DMS79 treated with DMSO at 0.1 percent for 48 hours (cell line): ENCODE data around the gene GP5.

ENCODE experiments used
- DNase-seq: peaks from one replicate; lab custom pipeline; 2025; lab: John Stamatoyannopoulos, UW

Gene GP5

DNA sequence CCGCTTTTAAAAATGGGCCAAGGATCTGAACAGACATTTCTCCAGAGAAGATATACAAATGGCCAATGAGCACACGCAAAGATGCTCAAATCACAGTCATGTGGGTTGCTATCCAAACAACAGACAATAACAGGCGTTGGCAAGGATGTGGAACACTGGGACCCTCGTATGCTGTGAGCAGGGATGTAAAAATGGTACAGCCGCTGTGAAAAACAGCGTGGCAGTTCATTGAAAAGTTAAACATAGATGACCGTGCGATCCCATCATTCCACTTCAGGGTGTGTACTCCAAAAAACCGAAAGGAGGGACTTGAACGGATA is 22.9 kb downstream of the GP5 start:
- DNase-seq = no peak

DNA sequence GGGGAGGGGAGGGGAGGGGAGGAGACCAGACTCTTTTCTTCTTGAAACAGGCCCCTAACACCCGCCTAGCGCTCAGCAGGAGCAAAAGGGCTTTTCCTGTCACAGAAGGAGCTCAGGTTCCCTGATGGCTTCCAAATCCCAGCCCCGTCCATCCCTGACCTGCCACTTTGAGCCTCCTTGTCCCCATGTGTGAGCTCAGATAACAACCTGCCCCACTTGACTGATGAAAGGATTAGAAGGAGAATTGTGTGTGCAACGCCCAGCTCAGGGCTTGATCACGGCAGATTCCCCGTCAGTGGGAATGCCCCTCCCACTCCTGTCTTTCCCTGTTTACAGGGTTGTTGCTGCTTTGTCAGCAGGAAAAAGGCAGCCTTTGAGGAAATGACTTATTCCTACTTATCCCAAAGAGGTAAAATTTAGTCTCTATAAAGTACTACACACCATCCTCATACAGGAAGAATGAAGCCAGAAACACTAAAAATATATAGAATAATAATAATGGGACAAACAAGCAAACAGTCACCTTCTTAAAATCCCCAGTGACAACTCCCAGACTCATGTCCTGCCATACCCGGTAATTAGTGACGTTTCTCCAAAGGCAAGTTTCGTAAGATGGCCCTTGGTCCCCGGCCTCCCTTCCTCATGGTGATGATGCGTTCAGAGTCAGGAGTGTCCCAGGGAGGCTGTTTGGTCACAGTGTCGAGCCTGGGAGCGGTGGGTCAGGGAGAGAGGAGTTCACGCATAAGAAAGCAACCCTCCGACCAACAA is 23.4 kb downstream of the GP5 start:
- DNase-seq = peak; percentile 58

DNA sequence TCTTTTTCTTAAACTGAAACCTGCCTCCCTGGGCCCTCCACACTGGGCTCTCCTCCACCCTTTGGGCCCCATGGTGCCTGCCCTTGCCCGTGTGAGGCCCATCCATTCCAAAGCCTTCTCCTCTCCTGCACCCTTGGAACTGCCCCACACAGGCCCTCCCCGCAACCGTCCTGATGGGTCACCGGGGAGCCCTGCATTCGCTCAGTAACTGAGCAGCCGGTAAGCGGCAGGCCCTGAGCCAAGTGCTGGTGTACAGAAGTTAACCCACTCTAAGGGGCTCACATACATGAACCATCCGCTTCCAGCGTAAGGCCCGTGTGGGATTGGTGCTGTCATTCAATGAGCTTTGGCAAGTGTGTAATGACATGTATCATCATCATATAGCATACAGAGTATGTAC is 24.1 kb downstream of the GP5 start:
- DNase-seq = no peak

DNA sequence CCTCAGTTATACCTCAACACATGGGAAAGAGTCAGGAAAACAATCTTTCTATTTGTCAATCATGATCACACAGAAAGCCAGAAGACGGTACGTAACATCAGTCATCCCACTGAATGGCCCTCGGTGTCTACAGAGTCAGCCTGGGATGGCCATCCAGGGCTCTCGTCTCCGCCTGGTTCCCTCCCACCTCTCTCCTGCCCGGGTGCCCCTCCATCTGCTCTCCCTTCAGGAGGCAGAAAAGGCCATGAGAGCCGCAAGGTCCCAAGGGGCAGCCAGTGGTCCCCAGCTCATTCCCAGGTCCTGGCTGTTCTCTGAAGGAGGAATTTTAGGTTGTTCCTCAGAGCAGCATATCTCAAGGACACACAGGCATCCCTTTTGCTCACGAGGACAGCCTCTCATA is 25.2 kb downstream of the GP5 start:
- no peak for DNase-seq

DNA sequence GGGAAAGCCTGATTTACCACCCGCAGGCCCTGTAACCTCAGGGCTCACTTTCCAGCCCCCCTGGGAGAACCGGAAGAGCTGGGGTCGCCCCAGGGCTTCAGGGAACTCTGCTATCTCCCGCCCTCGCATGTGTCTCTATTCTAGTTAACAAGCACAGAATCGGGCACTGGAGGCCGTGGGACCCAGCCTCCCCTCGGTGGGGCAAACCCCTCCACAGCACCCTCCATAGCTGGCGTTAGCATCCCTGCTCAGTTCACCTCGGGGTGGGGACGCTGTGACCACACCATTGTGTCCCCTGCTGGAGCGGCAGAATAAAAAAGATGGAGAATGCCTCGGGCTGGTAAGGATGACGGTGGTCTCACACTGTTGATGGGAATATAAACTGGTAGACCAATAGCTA is 26.0 kb downstream of the GP5 start:
- no peak for DNase-seq

DNA sequence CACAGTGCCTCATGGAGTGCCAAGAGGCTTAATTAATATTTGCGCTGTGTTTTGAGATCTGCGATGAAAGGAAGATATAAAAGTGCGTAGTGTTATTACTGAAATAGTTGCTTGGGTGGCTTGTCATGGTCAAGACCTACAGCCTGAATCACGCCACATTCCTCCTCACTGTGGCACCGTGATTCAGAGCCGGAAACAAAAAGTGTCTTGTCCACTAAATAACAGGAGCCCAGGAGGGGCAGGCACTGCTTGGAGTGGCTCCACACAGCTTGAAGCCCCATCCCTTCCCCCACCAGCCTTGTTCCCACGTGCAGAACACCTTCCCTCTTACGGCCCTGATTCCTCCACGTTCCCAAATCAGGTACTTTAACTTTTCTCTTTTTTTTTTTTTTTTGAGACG is 28.3 kb downstream of the GP5 start:
- DNase-seq = no peak

DNA sequence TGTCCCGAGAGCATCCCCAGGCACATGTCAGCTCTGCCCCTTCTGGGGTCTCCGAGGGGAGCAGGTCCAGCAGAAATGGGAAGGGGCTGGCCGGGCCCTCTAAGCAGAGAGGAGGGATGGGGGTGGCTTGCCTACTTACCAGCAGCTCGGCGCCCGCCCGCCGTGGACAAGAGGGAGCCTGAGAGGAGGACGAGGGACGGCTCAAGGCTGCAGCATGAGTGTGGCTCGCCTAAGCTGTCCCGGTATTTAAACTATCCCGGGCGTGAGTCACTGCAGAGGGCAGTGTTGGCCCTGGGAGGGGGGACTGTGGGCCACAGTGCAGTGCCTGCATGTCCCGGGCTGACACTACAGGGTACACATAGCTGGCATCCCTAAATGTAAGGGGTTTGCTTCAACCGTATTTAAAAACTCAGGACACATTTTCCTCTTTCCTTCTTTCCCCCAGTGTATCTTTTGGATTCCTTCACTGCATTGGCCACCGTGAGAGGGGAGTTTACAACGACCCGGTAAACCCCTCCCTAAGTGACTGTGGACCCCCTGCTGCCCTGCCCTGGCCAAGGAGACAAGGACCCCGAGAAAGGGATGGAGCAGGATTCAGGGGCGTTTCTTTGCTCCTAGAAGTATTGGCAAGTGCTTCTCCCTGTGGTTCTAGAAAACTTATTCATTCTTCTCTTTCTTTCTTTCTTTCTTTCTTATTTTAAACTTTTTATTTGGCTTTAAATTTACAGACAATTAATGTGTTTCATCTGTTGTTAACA is 29.4 kb downstream of the GP5 start, which contains the start of gene LRRC15:
Gene LRRC15 (minus strand): TSS at position 222 of the 758 bp plus-strand sequence. CDS start 8,700 bp downstream, outside the sequence.
- no peak for DNase-seq

DNA sequence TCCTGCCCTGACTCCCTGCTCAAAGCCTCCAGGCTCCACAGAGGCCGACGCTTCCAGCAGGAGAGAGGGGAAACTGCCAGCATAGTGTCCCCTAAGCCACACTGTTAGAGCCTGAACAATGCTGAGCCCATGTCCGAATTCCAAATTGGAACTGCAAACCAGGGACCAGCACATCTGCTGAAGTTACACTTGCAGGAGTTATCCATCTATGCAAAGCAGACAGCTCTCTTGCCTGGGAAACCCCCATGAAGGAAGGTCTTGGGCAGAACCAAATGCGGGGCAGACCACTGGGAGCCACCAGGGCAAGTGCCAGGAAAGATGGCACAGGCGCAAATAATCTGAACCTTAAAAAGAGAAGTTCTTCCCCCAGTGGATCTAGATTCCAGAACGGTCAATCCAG is 30.1 kb downstream of the GP5 start:
- DNase-seq = no peak

DNA sequence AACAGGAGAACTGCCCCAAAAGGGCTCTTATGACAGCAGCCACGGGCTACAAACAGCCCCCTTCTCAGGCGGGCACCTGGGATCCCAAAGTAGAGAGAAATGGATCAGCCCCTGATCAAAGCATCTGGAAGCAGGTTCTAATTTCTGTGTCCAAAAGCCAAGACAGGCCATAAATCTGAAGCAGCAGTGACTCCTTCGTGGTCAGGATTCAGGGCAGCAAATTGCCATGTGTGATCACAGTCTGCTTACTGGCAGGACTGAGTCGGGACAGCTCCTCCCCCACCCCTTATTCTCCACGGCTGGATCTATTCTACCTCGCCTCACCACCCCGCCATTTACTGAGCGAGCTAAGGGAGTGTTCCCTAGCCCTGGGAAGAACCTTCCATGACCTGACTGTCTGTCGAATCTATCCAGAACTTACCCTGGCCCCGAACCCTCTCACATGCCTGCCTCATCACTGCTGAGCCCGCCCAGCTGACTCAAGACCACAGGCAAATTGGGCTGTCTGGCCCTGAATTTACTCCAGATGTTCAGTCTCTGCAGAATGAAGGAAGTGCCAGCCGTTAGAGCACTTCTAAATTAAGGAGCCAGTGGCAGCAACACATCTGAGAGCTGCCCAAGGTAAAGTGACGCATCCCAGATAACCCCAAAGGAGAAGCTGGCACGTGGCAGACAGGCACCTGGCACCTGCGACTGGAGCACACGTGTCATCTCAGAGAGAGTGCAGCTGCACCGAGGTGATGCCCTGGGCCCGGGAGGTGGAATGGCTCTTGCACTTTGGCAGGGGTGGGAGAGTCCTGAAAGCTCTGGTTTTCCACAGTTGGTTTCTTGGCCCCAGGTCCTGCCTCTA is 30.8 kb downstream of the GP5 start:
- DNase-seq = no peak

DNA sequence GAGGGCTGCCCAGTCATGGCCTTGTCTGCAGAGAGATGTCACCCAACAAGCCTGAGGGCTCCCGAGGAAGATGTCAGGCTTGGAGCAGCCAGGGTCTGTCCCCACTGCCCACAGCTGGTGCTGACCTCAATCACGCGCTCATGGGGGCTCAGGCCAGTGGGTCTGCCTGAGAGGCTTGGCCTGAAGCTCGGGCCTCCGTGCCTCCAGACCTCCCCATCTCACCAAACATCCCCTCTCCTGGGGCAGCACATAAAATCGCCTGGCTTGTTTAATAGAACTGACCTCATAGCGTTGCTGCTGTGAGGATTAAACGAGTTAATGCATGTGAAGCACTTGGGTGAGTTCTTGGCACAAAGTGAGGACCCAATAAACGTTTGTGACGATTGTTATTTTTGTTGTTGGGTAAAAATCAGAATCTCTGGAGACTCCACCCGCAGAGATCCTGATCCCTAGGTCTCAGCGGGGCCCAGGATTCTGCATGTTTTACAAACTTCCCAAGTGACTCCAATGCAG is 33.0 kb downstream of the GP5 start:
- no peak for DNase-seq

DNA sequence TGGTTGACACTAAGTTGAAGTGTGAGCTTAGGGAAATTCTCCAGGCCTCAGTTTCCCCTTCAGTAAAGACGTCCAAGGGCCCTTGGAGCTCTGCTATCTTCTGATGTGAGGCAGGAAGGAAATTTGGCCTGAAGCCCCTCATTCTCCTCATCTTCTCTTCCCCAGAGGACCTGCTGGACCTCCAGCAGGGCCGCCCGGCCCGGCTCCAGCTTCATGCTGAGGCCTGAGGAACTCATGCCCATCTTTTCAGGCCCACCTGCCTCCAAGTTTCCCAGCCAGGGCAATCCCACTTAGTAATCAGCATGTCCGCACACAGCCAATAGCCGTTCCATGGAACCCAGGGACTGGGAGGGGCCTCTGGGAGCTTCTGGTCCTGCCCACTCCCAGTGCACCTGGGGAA is 33.5 kb downstream of the GP5 start:
- no peak for DNase-seq

DNA sequence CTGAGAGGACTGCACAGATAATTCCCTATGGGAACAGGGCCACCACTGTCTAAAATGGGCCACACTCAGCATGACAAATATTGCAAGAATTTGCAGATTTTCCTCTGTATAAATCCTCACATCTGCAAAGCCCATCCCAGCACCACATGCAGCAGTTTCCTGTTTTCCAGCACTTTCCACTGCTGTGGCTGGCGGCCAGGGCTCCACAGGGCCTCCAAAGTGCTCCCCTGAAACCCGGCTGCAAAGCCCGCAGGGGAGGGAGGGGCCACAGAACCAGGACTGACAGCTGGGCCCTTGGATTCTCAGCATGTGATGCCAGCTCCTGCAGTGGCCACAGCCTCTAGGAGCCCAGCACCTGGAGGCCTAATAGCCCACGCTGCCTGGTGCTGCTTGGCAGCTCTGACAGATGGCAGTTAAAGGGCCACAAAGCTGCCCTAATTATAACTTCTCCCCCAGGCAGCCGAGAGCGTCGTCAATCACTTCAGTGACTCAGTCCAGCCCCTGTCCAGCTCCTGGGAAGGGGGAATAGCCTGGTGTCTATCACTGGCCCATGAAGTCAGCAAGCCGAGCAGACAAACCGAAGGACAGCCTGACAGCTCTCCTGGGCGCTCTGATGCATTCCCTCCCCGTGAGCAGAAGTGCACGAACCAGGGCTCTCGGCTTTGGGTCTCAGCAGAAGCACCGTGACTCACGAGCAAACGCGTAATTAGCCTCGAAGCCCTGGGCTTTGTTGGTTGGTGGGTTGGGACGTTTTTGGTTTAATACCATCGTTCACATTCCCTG is 34.2 kb downstream of the GP5 start:
- peak; percentile 71 for DNase-seq

DNA sequence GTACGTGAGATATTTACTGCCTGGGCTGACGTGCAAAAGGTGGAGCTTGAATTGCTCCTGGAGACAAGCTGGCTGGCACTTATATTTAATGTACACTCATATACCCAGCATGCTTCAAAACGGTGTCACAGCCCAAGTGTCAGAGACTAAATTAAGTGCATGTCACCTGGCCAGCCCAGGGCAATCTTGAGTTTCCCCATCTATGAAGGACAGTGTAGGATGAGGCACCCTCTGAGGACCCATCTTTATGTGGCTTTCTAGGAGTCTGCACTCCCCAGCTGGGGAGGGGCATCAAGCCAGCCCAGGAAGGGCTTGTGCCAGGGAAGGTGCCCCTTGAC is 34.8 kb downstream of the GP5 start:
- DNase-seq = no peak

DNA sequence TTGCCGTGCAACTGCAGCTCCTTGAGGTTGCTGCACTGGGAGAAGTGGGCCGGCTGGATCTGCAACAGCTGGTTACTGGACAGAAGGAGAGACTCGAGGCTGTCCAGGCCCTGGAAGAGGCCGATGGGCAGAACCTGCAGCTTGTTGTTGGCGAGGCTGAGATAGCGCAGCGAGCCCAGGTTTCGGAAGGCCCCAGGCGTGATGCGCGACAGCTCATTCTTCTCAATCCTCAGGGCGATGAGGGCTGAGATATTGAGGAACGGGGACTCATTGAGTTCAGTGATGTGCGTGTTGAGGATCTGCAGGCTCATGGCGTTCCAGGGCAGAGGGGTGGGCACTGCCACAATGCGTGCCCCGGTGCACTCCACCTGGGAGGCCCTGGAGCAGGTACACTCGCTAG is 38.5 kb downstream of the GP5 start:
- no peak for DNase-seq

DNA sequence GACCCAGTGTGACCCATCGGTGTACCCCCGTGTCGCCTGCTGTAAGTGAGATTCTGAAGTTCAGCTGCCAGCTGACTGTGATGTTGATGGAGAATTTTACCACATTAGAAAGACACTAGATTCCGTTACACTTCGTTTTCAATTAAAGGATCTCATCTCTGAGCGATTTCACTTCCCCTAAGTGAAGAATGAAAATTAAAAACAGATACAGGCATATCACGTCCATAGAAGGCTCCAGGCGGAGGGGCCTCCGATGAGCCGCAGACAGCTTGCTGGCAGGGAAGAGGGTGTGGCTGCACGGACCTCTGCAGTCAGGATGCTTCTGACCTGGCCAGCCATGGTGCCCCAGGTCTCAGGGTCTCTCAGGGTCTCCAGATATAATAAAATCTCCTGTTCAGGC is 41.4 kb downstream of the GP5 start:
- DNase-seq = no peak

DNA sequence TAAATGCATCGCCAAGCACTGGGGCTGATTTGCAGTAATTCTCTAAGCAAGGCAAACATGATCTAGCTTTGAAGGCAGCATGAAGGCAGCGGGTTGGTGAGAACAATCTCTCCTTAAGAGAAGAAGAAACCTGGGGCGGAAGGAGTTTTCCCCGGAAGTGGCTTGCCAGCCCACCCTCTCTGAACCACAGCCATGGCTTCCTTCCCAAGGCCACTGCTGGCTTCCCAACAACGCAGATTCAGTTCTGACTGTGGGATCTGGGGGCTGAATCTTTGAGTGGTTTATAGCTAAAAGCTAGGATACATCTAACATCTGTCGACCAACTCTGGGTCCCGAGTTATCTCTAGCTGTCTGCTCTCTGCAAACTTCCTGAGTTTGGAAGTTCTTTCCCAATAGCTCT is 43.7 kb downstream of the GP5 start:
- no peak for DNase-seq

DNA sequence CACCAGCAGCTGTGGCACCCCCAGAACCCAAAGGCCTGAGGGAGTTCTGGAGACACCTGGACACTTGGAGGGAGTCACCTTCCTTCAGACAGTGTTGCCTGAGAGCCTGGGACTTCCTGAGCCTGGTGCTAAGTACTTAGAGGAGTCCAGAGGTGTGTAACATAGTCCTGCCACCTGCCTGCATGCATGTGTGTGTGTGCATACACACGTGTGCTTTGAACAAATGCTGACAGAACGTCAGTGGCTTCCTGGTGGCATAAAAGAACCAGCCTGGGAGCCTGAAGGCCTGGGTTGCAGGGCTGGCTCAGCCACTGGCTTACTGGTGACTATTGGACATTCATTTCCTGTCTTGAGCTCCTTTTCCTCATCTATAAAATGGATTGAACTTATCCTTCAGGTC is 44.8 kb downstream of the GP5 start:
- DNase-seq = no peak

DNA sequence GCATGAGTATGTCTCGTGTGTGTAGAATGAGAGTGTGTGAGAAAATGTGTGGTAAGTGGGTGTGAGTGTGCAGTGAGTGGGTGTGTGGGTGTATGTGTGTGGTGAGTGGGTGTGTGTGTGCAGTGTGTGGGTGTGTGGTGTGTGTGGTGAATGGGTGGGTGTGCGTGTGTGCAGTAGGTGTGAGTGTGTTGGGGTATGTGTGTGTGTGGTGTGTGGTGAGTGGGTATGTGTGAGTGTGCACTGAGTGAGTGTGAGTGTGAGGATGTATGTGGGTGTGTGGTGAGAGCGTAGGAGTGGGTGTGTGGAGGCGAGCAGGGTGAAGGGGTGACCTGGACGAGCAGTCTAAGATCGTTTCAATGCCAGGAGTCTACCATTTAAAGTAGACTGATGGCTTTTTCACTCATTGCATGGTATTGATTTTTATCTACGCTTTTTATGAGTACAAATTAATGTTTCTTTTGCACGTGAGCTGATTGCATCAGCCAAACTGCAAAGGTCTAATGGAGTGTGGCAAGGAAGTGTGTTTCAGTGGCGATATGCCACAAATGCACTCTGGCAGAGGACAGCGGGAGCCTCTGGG is 46.3 kb downstream of the GP5 start:
- DNase-seq = peak; percentile 25

DNA sequence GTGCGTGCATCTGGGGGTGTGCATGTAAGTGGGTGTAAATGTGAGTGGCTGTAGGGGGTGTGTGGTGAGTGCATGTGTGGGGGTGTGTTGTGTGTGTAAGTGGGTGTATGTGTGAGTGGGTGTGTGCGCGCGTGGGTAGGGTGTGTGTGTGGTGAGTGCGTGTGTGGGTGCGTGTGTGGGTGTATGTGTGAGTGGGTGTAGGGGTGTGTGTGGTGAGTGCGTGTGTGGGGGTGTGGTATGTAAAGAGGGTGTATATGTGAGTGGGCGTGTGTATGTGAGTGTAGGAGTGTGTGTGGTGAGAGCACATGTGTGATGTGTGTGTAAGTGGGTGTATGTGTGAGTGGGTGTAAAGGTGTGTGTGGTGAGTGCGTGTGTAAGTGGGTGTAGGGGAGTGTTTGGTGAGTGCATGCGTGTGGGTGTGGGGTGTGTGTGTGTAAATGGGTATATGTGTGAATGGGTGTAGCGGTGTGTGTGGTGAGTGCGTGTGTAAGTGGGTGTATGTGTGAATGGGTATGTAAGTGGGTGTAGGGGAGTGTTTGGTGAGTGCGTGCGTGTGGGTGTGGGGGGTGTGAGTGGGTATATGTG is 47.0 kb downstream of the GP5 start:
- DNase-seq = no peak

DNA sequence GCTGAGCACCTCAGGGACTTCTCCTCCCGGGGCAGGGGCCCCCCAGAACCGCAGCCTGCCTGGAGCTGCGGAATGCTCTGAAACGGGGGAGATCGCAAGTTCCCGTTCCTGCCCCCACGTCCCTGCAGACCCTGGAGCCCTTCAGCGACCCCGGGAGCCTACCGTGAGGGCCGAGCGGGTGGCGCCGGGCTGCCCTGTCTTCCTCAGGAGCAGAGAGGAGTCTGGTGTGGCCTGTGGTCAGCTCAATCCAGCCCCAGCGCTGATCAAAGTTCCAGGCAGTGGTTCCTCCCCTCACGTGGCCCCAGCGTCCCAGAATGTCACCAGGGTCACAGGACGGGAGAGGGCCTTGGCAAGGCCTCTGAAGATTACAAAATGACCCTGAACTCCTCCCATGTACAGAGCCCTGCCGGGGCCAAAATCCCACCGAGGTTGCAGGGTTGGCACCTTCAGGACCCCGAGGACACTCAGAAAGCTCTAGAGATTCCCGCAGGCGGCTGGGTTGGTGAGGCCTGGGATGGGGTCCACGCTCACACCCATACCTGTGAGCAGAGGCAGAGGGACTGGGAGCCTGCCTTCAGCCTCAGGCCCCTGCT is 47.9 kb downstream of the GP5 start, which contains the start of gene CPN2:
Gene CPN2 (minus strand): TSS at position 249 of the 593 bp plus-strand sequence. CDS start 8,626 bp downstream, outside the sequence.
- no peak for DNase-seq

DNA sequence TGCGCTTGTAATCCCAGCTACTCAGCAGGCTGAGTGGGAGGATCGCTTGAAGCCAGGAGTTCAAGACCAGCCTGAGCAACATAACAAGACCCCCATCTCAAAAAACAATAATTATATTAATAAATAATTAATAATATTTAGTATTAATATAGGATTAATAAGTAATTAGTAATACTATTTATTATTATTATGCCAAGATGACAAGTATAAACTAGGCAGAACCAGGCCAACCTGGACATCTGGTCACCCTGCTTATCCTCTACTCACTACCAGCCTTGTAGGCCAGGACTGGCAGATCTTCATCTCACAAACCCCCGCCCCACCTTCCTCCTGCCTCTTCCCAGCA is 48.4 kb downstream of the GP5 start:
- DNase-seq = no peak
